Hepatocyte (in vitro differentiated cells): ENCODE data around the gene B3GALT4. TPM values are rescaled to one million over a fixed set of nuclear protein-coding genes. Genes with fewer than 3 reads are reported as not detected.

Experiments used
- DNase-seq: peaks from one replicate; pipeline ENCODE4 v3.0.0-alpha.2; 2016; ENCODE audit warnings: low spot score
- H2AFZ ChIP-seq: fragments of 200-600 bp; sonication (generic); 2 replicates; pipeline ENCODE4 v1.6.0; 2016; ENCODE audit warnings: antibody characterized with exemption, mild to moderate bottlenecking
- H3K27ac ChIP-seq: fragments of 200-600 bp; sonication (generic); 2 replicates; pipeline ENCODE4 v1.5.1; 2016; ENCODE audit warnings: mild to moderate bottlenecking
- H3K27me3 ChIP-seq: fragments of 200-600 bp; sonication (generic); 2 replicates; pipeline ENCODE4 v1.6.1; 2016
- H3K36me3 ChIP-seq: fragments of 200-600 bp; sonication (generic); replicated peaks from 2 replicates; pipeline ENCODE4 v1.5.1; 2016; ENCODE audit warnings: low read depth; ENCODE audit not compliant: insufficient read depth
- H3K4me1 ChIP-seq: fragments of 200-600 bp; sonication (generic); 2 replicates; pipeline ENCODE4 v1.5.1; 2016; ENCODE audit warnings: mild to moderate bottlenecking, moderate library complexity; ENCODE audit not compliant: insufficient read depth
- H3K4me2 ChIP-seq: fragments of 200-600 bp; sonication (generic); 2 replicates; pipeline ENCODE4 v1.6.0; 2016
- H3K4me3 ChIP-seq: fragments of 200-600 bp; sonication (generic); 2 replicates; pipeline ENCODE4 v1.5.1; 2016; ENCODE audit warnings: mild to moderate bottlenecking
- H3K79me2 ChIP-seq: fragments of 200-600 bp; sonication (generic); 2 replicates; pipeline ENCODE4 v1.6.0; 2017; ENCODE audit warnings: mild to moderate bottlenecking
- H3K9me2 ChIP-seq: fragments of 200-600 bp; sonication (generic); replicated peaks from 2 replicates; pipeline ENCODE4 v1.6.0; 2017; ENCODE audit warnings: mild to moderate bottlenecking; ENCODE audit not compliant: insufficient read depth
- H3K9me3 ChIP-seq: fragments of 200-600 bp; sonication (generic); 2 replicates; pipeline ENCODE4 v1.5.1; 2016; ENCODE audit warnings: low read depth, mild to moderate bottlenecking
- H4K20me1 ChIP-seq: fragments of 200-600 bp; sonication (generic); 2 replicates; pipeline ENCODE4 v1.6.0; 2016; ENCODE audit warnings: mild to moderate bottlenecking; ENCODE audit not compliant: insufficient read depth, poor library complexity, severe bottlenecking
- EZH2 ChIP-seq: fragments of 200-600 bp; sonication (generic); IDR thresholded peaks from 2 replicates; pipeline ENCODE4 v1.6.1; 2016; ENCODE audit warnings: antibody characterized with exemption, mild to moderate bottlenecking, borderline replicate concordance
- EZH2phosphoT487 ChIP-seq: fragments of 200-600 bp; sonication (generic); IDR thresholded peaks from one replicate; pipeline ENCODE4 v1.6.1; 2018; ENCODE audit warnings: antibody characterized with exemption, mild to moderate bottlenecking, low read depth, moderate library complexity; ENCODE audit not compliant: unreplicated experiment, severe bottlenecking
- WGBS: methylation state at CpG from one replicate; pipeline ENCODE4 v1.1.6; 2016; ENCODE audit warnings: low lambda C conversion rate; ENCODE audit errors: missing lambda C conversion rate; 5-methylcytosine and 5-hydroxymethylcytosine counted together
- polyA plus RNA-seq: library from polyadenylated mRNA; unstranded; fragments of >200 nt; fragmentation: Nextera tagmentation; extraction: Ambion mirVana; gene quantifications from 2 replicates; pipeline ENCODE4 v1.2.1, GENCODE V29; 2016
- total RNA-seq: library from RNA; depleted of rRNA; stranded (reverse); fragments of >200 nt; gene quantifications from 2 replicates; pipeline ENCODE4 v1.2.3, GENCODE V29; 2014
- TF ChIP-seq, protein P1 (sequence below): fragments of 200-600 bp; sonication (generic); IDR thresholded peaks from 2 replicates; pipeline ENCODE4 v1.5.1; 2016; ENCODE audit warnings: antibody characterized with exemption, mild to moderate bottlenecking; ENCODE audit not compliant: poor library complexity

B3GALT4 gene
- total and polyA plus RNA-seq, 2 experiments from 2014 or later, result 2.0 to 5.7 TPM

GRCh38 chr6:33297406-33297955 is 20.6 kb downstream of the B3GALT4 start:
- Histone ChIP-seq H3K9me2 (no peaks in the 10 kb centered on the region), H3K79me2 (peaks cover 44% of the 10 kb centered on the region), H3K4me2 (peak overlapping the region; percentile 94), H3K27me3 (no peaks in the 10 kb centered on the region), H4K20me1 (peaks cover 5% of the 10 kb centered on the region), H3K27ac (peak overlapping the region; percentile 99), H3K4me1 (peaks cover 16% of the 10 kb centered on the region), H3K9me3 (no peaks in the 10 kb centered on the region), H2AFZ (no peak overlapping the region), H3K4me3 (peak overlapping the region; percentile 82), H3K36me3 (no peaks in the 10 kb centered on the region)
- WGBS, result 9% methylated on average over 16 of the region's 16 CpGs
- DNase-seq, result peak; percentile 69
- TF ChIP-seq EZH2phosphoT487, result no peak

DNA sequence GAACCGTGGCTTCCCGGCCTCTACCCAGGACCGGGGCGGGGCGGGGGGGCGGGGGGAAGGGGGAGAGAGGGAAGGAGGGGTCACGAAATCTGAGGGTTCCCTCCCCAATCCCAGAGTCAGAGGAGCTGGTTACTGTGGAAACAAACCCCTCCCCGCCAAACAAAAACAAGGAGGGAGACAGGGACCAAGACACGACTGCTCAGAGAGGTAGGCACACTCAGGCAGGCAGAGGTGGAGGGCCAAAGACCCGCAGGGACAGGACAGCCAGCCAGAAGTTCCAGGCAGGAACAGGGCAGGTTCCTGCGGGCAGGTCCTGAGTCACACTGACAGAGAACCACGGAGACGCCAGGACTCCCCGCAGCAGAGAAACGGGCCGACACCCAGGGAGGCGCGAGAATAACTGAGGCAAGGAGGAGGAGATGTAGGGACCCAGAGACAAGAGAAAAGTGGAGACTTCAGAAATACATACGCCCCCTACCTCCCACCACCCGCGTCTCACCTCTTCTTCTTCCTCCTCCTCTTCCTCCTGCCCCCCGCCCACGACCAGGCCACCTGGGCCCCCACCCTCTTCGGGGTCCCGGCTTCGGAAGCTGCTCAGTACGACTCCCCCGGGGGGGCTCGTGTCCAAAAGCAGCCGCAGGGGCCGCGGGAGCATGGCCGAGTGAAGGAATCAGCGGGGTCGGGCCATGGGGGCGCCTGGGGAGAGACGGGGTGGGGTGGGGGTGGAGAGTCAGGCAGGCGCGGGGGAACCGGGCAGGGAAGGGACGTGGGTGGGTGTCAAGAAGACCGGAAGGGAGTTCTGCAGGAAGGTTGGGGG is 21.2 kb downstream of the B3GALT4 start:
- TF ChIP-seq, protein P1, sequence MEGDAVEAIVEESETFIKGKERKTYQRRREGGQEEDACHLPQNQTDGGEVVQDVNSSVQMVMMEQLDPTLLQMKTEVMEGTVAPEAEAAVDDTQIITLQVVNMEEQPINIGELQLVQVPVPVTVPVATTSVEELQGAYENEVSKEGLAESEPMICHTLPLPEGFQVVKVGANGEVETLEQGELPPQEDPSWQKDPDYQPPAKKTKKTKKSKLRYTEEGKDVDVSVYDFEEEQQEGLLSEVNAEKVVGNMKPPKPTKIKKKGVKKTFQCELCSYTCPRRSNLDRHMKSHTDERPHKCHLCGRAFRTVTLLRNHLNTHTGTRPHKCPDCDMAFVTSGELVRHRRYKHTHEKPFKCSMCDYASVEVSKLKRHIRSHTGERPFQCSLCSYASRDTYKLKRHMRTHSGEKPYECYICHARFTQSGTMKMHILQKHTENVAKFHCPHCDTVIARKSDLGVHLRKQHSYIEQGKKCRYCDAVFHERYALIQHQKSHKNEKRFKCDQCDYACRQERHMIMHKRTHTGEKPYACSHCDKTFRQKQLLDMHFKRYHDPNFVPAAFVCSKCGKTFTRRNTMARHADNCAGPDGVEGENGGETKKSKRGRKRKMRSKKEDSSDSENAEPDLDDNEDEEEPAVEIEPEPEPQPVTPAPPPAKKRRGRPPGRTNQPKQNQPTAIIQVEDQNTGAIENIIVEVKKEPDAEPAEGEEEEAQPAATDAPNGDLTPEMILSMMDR, result no peak
- TF ChIP-seq EZH2phosphoT487 (no peak), EZH2 (no peak)
- Histone ChIP-seq H3K4me3 (peak overlapping the region; percentile 82), H3K36me3 (no peaks in the 10 kb centered on the region), H3K27me3 (no peaks in the 10 kb centered on the region), H3K79me2 (peaks cover 51% of the 10 kb centered on the region), H2AFZ (peak overlapping the region; percentile 93), H3K9me3 (no peaks in the 10 kb centered on the region), H3K4me2 (peak overlapping the region; percentile 94), H3K27ac (peak overlapping the region; percentile 99), H3K9me2 (no peaks in the 10 kb centered on the region), H4K20me1 (peaks cover 8% of the 10 kb centered on the region), H3K4me1 (peaks cover 16% of the 10 kb centered on the region)
- peak; percentile 79 for DNase-seq
- WGBS, result 2% methylated on average over 22 of the region's 42 CpGs

DNA sequence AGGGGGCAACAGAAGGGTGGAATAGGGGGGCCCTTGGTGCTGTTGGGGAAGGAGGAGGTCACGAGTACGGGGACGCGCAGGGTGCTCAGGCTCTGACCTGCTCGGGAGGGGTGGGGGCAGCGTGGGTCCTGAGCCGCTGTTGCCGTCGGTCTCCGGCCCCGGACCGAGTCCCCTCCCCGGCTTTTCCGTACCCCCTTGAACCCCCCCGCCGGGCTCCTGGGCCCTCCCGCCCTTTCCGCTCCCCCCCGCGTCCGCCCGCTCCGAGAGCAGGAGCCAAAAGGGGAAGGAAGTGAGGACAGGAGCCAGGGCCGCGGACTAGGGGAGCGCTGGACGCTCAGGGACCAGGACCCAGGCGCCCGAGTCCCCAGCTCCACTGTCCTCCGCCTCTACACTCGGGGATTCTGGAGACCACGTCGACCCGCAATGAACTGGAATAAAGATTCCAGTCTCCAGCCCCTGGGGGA is 21.9 kb downstream of the B3GALT4 start, which contains the start of gene RGL2:
Gene RGL2 (minus strand): TSS at position 170 of the 464 bp plus-strand sequence. CDS start 332 bp downstream, outside the sequence.
- H3K4me1 ChIP-seq, result peaks cover 16% of the 10 kb centered on the region
- H2AFZ ChIP-seq, result peak within 1 kb of the TSS; percentile 93
- H3K79me2 ChIP-seq, result peaks cover 53% of the 10 kb centered on the region
- peak within 1 kb of the TSS; percentile 94 for H3K4me2 ChIP-seq
- peaks cover 8% of the 10 kb centered on the region for H4K20me1 ChIP-seq
- no peaks in the 10 kb centered on the region for H3K9me2 ChIP-seq
- TF ChIP-seq EZH2phosphoT487 (no peak), EZH2 (no peak)
- TF ChIP-seq, protein P1, result no peak
- peak within 1 kb of the TSS; percentile 82 for H3K4me3 ChIP-seq
- DNase-seq, result peak; percentile 77
- WGBS, result 0% methylated on average over 7 of the region's 34 CpGs
- H3K27ac ChIP-seq, result peak within 1 kb of the TSS; percentile 99
- H3K27me3 ChIP-seq, result no peaks in the 10 kb centered on the region
- no peaks in the 10 kb centered on the region for H3K36me3 ChIP-seq
- H3K9me3 ChIP-seq, result no peaks in the 10 kb centered on the region
